Right ventricle myocardium inferior (tissue), 1 donor: ENCODE results near the gene ZIC4. TPM values are rescaled to one million over a fixed set of nuclear protein-coding genes. Genes with fewer than 3 reads are reported as not detected.

Experiments
- ATAC-seq: fragments of 200-7000 bp; cut with Tn5 transposase; one replicate; pipeline ENCODE4 v1.9.1; 2020; ENCODE audit warnings: mild to moderate bottlenecking, moderate library complexity
- DNase-seq: peaks from one replicate; pipeline ENCODE4 v3.0.0; 2021; ENCODE audit errors: missing footprints
- intact Hi-C: fragments of 100-400 bp; cut with DNase I; formaldehyde crosslinking; loops from one replicate; pipeline ENCODE4 v1.11.0; 2022
- total RNA-seq: library from RNA; stranded (reverse); fragmentation: NEBNext Ultra II Directional; extraction: Animal tissue kit (Norgen Biotek cat#: 25700); gene quantifications from one replicate; pipeline ENCODE4 v1.2.1, GENCODE V29; 2021
- donor health status: DM: no; HTN: yes; CAD: no; lungs with severe emphysema.

ZIC4 gene
- total RNA-seq, 1 donor from 2014 or later = not detected

DNA sequence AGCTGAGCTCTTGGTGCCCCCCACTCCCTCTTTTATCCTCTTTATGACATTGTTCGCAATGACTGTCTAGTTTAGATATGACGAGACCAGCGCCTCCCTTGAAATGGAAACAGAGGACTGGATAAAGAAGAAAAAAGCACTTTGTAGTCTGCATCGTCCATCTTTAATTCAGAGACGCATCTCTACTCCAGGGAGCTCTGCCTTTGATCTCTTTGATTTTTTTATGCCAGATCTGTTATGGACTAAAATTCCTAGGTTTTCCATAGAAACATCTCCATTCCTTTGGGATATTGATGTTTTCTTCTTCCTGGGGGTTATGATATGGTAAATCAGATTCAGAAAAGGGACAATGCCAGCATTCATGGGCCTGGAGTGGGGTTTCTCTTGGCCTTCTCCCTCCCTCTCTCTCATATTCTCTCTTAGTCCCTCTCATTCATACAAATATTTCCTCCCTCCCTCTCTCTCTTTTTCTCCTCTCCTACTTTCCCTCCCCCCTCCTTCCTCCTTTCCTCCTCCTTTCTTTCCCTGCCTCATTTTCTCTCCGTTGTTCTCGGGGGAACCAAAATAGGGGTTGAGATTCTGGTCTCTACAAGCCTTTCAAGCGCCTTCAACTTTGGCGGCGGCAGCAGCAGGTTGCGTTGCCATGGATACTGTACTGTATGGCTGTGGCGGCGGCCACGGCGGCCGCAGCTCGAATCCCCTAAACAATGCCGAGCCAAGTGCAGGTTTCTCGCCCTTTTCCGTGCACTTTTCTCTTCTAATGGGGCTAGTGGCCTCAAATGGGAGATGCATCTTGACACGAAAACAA, 45.5 kb downstream of the ZIC4 start:
- DNase-seq (no peak), ATAC-seq (no peak)
- intact Hi-C loops = no loop called here

- intact Hi-C loops = no loop called here
- DNase-seq = no peak
- no peak for ATAC-seq
Measured at GRCh38 chr3:147360051-147360439, 46.3 kb downstream of the ZIC4 start.

DNA sequence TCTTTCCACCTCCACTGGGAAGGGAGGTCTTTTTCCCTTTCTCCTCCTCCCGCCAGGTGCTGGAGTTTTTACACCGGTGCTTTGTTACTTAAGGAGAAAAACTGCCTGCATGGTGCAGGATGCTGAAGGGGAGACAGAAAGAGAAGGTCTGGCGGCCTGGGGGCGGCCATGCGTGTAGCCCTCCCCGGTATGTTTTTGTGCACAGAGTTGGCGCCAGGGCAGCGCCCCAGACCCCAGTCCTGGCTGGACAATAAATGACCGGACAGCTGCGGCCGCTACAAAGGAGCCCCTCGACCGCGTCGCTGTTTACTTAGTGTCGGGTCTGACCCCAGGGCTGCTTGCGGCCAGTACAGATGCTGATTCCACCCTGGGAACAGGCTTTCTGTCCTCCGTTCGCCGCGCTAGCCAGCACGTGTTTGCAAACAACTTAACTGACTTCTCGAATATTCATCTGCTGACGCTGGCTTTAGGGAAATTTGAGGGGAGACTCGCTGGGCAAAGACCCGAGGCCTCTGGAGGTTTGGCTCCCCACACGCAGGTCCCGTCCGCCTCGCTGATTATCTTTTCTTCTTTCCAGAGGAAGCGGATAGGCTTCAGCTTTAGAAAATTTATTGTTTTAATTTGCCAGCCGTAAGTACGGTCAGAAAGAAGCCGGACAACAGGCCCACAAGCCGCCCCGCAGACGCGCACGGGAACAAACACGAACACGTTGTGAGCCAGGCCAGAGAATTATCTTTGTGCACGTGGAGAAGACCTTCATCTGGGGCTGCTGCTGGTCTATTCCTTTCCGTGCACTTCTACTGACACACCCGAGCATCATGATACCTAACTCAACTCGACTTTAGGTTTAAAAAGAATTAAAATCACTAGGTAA, 46.9 kb downstream of the ZIC4 start:
- ATAC-seq = no peak
- intact Hi-C loops = no loop called here
- DNase-seq = peak; percentile 68

GRCh38 chr3:147358144-147358992, 48.0 kb downstream of the ZIC4 start:
- intact Hi-C loops = no loop called here
- ATAC-seq (no peak), DNase-seq (no peak)

DNA sequence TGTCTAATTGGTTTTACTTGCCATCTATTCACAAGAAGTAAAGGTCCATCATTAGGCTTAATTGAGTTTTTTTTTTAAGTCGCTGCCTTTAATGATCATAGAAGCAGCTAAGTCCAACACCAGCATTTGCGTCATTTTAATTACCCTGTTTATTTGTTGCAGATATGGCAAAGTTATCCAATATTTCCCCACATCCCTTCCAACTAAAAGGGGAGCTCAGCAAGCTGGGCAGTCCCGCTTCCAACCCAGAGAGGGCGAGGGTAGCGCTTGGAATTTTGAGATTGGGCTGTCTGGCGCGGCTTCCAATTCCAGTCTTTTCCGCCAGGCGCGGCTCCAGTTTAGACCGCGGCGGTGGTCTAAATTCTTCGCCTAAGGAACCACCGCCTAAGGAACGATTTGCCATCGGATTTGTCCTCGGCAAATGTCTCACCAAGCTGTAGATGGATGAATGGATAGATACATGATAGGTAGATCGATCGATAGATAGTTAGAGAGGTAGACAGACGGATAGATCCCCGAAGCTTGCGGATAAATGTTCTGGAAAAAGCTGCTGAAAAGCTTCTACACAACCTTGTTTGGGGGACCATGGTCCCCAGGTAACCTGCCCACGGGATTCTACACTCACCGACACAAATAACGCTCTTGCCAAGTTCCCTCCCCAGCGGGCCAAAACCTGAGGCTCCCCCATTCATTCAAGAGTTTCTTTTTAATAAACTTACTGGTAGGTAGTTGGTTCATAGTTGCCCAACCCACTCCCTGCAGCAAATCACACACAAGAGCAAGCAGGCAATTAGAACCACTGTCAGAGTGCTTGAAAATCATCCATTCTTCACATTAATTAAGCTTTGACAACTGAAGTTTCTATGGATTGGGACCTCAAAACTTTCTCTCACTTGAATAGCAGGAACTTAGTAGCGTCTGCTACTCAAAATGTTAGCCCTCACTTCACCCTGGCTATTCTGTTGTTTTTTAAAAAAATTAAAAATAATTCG, 49.1 kb downstream of the ZIC4 start:
- intact Hi-C loops = no loop called here
- ATAC-seq (no peak), DNase-seq (no peak)

DNA sequence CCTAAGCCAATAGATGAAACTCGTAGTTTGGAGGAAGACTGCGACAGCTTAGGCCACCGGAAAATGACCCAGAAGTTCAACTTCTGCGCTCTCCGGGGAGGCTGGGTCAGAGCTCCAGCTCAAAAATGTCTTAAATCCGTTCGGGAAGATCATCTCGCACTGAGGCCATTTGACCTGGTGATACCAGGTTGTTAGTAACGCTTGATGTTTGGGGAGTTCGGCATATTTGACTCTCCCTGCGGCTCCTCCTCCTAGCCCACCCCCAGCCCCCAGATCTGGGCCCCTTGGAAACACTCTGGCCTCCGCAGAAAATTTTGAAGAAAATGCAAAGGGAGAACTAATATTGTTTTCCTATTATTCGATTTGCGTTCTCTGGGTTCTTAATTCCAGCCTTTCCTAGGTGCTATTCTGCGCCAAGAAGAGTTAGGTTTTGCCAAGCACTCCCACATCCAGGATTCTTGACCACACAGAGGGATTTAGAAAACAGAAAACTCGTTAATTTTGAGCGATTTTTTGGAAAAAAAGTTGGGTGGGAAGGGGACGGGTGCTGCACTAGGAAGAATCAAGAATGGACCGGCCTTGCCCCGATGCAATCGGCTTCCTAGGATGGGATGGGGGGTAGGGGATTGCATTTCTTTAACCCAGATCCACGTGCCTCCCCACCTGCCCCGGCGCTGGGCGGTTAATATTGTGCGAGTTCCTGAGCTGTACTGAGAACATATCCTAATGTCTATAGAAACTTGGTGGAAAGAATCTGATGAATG, 50.0 kb downstream of the ZIC4 start:
- intact Hi-C loops = no loop called here
- ATAC-seq (no peak), DNase-seq (no peak)

- intact Hi-C loops = no loop called here
- no peak for DNase-seq
- no peak for ATAC-seq
Measured at GRCh38 chr3:147355753-147356090, 50.6 kb downstream of the ZIC4 start.

- intact Hi-C loops = no loop called here
- DNase-seq (no peak), ATAC-seq (no peak)
Measured at GRCh38 chr3:147355084-147355752, 51.1 kb downstream of the ZIC4 start.

GRCh38 chr3:147354623-147355022, 51.7 kb downstream of the ZIC4 start:
- ATAC-seq (no peak), DNase-seq (no peak)
- intact Hi-C loops = no loop called here

DNA sequence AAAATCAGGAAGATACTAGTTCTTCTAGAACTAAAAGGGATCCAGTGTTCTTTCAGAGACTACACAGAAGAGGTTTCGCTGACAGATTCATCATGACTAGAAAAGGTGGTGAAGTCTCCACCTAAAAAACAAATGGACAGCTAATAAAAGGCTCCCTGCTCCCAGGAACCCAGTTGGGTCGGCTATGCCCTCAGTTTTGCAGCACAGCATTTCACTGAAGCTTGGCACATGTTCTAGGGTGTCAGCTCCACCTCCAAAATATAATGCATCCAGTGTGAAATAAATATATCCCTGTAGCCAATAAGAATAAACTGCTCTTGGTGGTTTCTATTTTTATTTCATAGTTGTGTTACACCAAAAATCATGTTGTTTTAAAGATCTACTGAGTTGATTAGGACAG, 55.0 kb downstream of the ZIC4 start:
- ATAC-seq (no peak), DNase-seq (no peak)
- intact Hi-C loops = no loop called here

- no peak for ATAC-seq
- intact Hi-C loops = no loop called here
- no peak for DNase-seq
Measured at GRCh38 chr3:147348976-147349375, 57.4 kb downstream of the ZIC4 start.

DNA sequence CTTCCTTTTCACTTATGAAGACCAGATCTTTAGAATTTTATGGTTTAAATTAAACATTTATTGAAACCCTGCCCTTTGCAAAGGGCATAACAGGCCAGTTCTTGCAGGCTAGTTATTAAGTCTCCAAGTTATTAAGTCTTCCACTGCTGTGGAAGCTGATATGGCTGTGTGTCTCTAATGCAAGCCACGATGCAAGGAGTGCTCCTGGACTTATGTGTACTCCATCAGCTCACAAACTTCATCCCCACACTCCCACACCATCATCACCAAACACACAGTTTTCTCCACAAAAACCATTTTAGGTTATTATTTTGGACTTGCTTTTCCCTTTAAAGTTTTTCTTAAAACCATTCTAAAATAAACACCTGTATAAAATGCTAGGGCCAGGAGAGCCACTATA, 62.4 kb downstream of the ZIC4 start:
- DNase-seq (no peak), ATAC-seq (no peak)
- intact Hi-C loops = no loop called here

DNA sequence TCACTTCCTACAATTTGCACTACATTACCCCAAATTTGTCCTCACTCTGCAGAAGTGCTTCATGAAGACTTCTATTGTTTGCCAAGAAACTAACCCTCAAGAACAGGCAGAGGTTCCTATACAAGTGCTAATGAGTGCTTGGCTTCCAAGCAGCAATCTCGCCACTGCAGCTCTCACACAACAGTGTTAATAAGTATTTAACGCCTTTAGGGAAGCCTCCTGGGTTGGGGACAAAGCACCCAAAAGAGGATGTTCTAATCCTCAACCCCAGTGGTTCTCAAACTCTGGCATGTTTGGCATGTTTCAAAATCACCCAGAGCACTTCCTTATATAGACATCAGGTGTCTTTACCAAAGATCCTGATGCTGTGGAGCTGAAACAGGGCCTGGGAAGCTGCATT, 64.6 kb downstream of the ZIC4 start:
- DNase-seq = no peak
- no peak for ATAC-seq
- intact Hi-C loops = no loop called here

GRCh38 chr3:147336543-147337278, 69.6 kb downstream of the ZIC4 start:
- no peak for ATAC-seq
- intact Hi-C loops = no loop called here

More at GRCh38 chr3:147336543-147337278, 69.6 kb downstream of the ZIC4 start:
- no peak for DNase-seq
